ACC112 (cell line): ENCODE measurements around the gene GLP1R.

Experiments
- H2AFZ ChIP-seq: fragments of 200-600 bp; sonication (generic); one replicate; pipeline ENCODE4 v1.6.0; 2017; ENCODE audit warnings: antibody characterized with exemption, low read length; ENCODE audit not compliant: unreplicated experiment
- H3K27ac ChIP-seq: fragments of 200-600 bp; sonication (generic); 2 replicates; pipeline ENCODE4 v1.5.1; 2014; ENCODE audit warnings: low read depth, mild to moderate bottlenecking, antibody characterized with exemption, low read length, moderate library complexity
- H3K27me3 ChIP-seq: fragments of 200-600 bp; sonication (generic); 2 replicates; pipeline ENCODE4 v1.6.1; 2014; ENCODE audit warnings: mild to moderate bottlenecking, antibody characterized with exemption, low read length, moderate library complexity, mixed read lengths; ENCODE audit not compliant: insufficient read depth
- H3K36me3 ChIP-seq: fragments of 200-600 bp; sonication (generic); 2 replicates; pipeline ENCODE4 v1.6.1; 2016; ENCODE audit warnings: mild to moderate bottlenecking, antibody characterized with exemption, low read length, moderate library complexity, mixed read lengths; ENCODE audit not compliant: insufficient read depth
- H3K4me1 ChIP-seq: fragments of 200-600 bp; sonication (generic); one replicate; pipeline ENCODE4 v1.6.1; 2016; ENCODE audit warnings: low read length, mixed read lengths; ENCODE audit not compliant: insufficient read depth, unreplicated experiment, control insufficient read depth
- H3K4me3 ChIP-seq: fragments of 200-600 bp; sonication (generic); 2 replicates; pipeline ENCODE4 v1.5.1; 2014; ENCODE audit warnings: mild to moderate bottlenecking, low read depth, low read length
- H3K79me2 ChIP-seq: fragments of 200-600 bp; sonication (generic); one replicate; pipeline ENCODE4 v1.6.0; 2016; ENCODE audit warnings: low read length; ENCODE audit not compliant: control insufficient read depth, unreplicated experiment, insufficient read depth

GLP1R gene

DNA sequence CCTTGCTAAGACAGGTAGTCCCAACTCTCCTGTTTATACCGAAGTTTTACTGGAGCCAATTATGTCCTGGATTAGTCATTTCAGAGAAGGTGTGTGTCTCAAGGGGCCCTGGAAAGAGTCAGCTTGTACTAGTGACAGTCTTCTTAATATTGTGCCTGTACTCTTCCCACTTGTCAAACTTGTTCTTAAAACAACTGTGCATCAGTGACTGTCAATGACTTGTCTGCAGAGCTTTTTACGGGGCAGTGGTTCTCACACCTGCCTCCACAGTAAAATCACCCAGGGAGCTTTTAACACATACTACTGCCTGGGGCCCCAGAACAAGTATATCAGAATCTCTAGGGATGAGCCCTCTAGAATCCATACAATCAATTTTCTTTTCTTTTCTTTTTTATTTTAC lies 28.4 kb upstream of the GLP1R start:
- no peak overlapping the region for H3K27ac ChIP-seq

GRCh38 chr6:39021041-39021440 lies 27.5 kb upstream of the GLP1R start:
- H2AFZ ChIP-seq, result no peak overlapping the region
- H3K4me1 ChIP-seq, result no peaks in the 10 kb centered on the region
- no peaks in the 10 kb centered on the region for H3K36me3 ChIP-seq
- no peak overlapping the region for H3K27ac ChIP-seq
- peaks cover 32% of the 10 kb centered on the region for H3K27me3 ChIP-seq
- H3K79me2 ChIP-seq, result no peaks in the 10 kb centered on the region
- H3K4me3 ChIP-seq, result no peak overlapping the region

More for the DNA sequence above, 28.4 kb upstream of the GLP1R start:
- no peak overlapping the region for H3K4me3 ChIP-seq
- no peaks in the 10 kb centered on the region for H3K79me2 ChIP-seq
- H3K4me1 ChIP-seq, result no peaks in the 10 kb centered on the region
- H2AFZ ChIP-seq, result no peak overlapping the region
- H3K36me3 ChIP-seq, result no peaks in the 10 kb centered on the region
- H3K27me3 ChIP-seq, result peaks cover 32% of the 10 kb centered on the region

DNA sequence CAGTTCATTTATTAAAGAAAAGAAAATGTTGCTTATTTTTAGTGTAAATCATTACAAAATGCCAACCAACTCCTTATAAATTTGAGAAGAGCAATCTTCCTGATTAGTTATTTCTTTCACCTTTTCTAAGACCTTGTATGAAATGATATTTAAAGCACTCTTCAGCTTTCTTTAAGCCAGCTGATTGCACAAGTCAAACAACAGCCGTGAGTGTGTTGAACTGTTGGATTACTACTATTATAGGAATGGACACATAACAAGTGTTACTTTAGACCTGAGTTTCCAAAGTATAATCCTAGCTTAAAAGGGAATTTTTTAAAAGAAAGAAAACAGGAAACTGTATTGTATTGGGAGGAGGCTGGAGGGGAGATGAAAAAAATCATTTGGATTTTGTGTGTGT lies 26.8 kb upstream of the GLP1R start:
- H3K79me2 ChIP-seq, result no peaks in the 10 kb centered on the region
- no peak overlapping the region for H3K27ac ChIP-seq
- H3K36me3 ChIP-seq, result no peaks in the 10 kb centered on the region
- no peaks in the 10 kb centered on the region for H3K4me1 ChIP-seq
- no peak overlapping the region for H3K4me3 ChIP-seq
- H2AFZ ChIP-seq, result no peak overlapping the region
- peaks cover 38% of the 10 kb centered on the region for H3K27me3 ChIP-seq

DNA sequence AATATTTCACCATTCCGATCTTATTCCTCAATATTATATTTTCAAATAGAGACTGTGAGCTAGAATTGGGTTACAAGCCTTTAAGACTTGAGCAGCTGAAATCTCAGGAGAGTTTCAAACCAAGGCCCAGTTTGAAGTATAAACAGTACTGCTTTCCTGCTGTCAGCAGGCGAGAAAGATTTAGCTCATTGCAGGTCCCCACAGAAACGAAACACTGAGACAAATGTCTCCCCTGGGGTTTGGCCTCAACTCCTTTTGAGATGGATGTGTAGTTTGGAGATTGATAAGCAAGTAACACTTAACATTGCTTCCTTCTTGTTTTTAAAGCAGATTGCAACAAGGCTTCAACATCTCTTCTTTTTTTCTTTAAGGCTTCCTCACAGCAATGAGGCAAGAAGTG lies 22.4 kb upstream of the GLP1R start:
- peaks cover 50% of the 10 kb centered on the region for H3K27me3 ChIP-seq
- H3K36me3 ChIP-seq, result no peaks in the 10 kb centered on the region
- H3K79me2 ChIP-seq, result no peaks in the 10 kb centered on the region
- H3K27ac ChIP-seq, result no peak overlapping the region
- H2AFZ ChIP-seq, result no peak overlapping the region
- no peak overlapping the region for H3K4me3 ChIP-seq
- no peaks in the 10 kb centered on the region for H3K4me1 ChIP-seq

GRCh38 chr6:39029156-39030011 lies 19.2 kb upstream of the GLP1R start:
- Histone ChIP-seq H3K4me1 (no peaks in the 10 kb centered on the region), H3K27ac (no peak overlapping the region), H2AFZ (no peak overlapping the region), H3K27me3 (peaks cover 73% of the 10 kb centered on the region), H3K36me3 (no peaks in the 10 kb centered on the region), H3K4me3 (no peak overlapping the region), H3K79me2 (no peaks in the 10 kb centered on the region)

DNA sequence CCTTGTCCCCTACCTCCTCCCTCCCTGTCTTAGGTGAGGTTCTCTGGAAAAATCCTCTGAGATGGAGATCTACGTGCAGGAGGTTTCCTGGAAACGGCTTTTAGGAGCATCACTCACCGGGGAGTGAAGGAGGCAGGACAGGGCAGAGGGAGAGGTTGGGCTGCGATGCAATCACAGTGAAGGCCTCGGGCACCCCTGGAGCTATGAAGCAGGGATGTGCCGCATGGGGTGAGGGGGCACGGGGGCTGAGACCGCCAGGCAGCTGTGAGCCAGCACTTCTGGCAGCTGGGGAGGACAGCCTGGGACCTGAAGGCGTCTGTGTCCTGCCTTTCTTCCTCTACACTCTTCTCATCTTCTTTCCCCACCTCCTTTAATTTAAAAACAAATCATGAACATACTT lies 12.9 kb upstream of the GLP1R start:
- Histone ChIP-seq H3K4me3 (no peak overlapping the region), H3K4me1 (no peaks in the 10 kb centered on the region), H3K27ac (no peak overlapping the region), H3K79me2 (no peaks in the 10 kb centered on the region), H3K27me3 (peaks cover 96% of the 10 kb centered on the region), H2AFZ (no peak overlapping the region), H3K36me3 (no peaks in the 10 kb centered on the region)

DNA sequence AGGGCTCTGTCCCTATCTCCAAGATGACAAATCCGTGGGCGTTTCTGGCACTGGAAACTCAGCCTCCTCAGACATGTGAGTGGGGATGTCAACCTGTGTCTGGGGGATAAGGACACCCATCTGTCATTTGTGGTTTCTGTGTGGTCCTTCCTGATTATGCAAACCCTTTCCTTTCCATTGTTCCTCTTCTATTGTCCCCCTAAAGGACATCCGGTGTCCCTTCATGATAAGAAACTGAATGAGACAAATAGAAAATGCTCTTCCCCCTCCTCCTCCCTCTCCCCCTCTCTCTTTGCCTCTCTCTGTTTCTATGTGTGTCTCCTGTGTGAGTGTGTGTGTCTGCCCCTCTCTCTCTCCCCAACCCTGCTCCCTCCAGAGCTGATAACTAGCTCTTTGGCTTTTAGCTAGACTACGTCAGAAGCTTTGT lies 11.5 kb upstream of the GLP1R start:
- no peak overlapping the region for H3K27ac ChIP-seq
- no peaks in the 10 kb centered on the region for H3K4me1 ChIP-seq
- no peaks in the 10 kb centered on the region for H3K36me3 ChIP-seq
- no peak overlapping the region for H3K4me3 ChIP-seq
- H3K79me2 ChIP-seq, result no peaks in the 10 kb centered on the region
- no peak overlapping the region for H2AFZ ChIP-seq
- peaks cover 86% of the 10 kb centered on the region for H3K27me3 ChIP-seq

DNA sequence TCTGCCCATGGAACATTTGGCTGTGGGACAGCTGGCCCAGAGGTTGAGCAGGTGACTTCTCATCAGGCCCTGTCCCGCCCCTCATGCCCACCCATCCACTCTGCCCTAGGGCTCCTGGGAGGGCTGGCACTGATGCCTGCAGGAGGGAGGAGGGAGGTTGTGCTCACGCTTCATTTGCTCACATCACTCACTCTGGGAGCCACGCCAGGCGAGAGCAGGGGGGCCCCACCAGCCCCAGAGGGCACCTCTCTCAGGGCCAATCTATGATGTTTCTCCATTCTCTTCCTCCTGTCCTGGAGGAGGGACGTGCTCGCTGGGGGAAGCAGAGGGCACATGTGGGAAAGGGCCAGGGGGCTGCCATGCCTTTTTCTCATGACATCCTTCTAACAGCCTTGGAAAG lies 10.9 kb upstream of the GLP1R start:
- H3K27me3 ChIP-seq, result peaks cover 79% of the 10 kb centered on the region
- H3K36me3 ChIP-seq, result no peaks in the 10 kb centered on the region
- H2AFZ ChIP-seq, result no peak overlapping the region
- no peak overlapping the region for H3K27ac ChIP-seq
- H3K4me3 ChIP-seq, result no peak overlapping the region
- H3K4me1 ChIP-seq, result no peaks in the 10 kb centered on the region
- no peaks in the 10 kb centered on the region for H3K79me2 ChIP-seq

GRCh38 chr6:39040080-39040673 lies 8.4 kb upstream of the GLP1R start:
- H3K27me3 ChIP-seq, result peaks cover 55% of the 10 kb centered on the region
- no peaks in the 10 kb centered on the region for H3K36me3 ChIP-seq
- no peaks in the 10 kb centered on the region for H3K79me2 ChIP-seq
- H3K4me1 ChIP-seq, result no peaks in the 10 kb centered on the region
- H3K27ac ChIP-seq, result no peak overlapping the region
- no peak overlapping the region for H2AFZ ChIP-seq
- H3K4me3 ChIP-seq, result no peak overlapping the region

DNA sequence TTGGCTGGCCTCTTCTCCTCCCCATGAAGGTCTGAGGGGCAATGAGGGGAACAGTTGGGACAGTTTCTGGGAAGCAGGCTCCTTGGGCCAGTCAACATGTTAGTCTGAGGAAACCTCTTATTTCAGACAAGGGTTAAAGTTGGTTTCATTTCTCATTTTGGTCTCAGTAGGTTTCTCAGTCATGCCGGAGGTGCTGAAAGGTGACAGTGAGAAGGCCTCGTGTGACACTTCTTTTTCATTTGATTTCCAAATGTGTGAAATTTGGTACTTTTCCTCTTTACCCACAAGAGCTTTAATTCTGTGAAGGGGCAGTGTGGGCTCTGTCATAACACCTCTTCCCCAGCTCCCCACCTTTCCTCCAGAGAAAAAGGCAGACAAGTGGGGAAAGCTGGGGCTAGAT lies 7.5 kb upstream of the GLP1R start:
- Histone ChIP-seq H3K27ac (no peak overlapping the region), H3K4me3 (no peak overlapping the region), H2AFZ (no peak overlapping the region), H3K27me3 (peaks cover 49% of the 10 kb centered on the region), H3K79me2 (no peaks in the 10 kb centered on the region), H3K4me1 (no peaks in the 10 kb centered on the region), H3K36me3 (no peaks in the 10 kb centered on the region)

GRCh38 chr6:39043776-39044175 lies 4.8 kb upstream of the GLP1R start:
- no peak overlapping the region for H3K27ac ChIP-seq
- H2AFZ ChIP-seq, result no peak overlapping the region
- no peak overlapping the region for H3K4me3 ChIP-seq
- H3K36me3 ChIP-seq, result no peaks in the 10 kb centered on the region
- H3K4me1 ChIP-seq, result no peaks in the 10 kb centered on the region
- no peaks in the 10 kb centered on the region for H3K79me2 ChIP-seq
- peaks cover 48% of the 10 kb centered on the region for H3K27me3 ChIP-seq
